ENCODE results near the gene PTPRA. TPM values are rescaled to one million over a fixed set of nuclear protein-coding genes. Genes with fewer than 3 reads are reported as not detected.

Gene PTPRA
- total RNA-seq, 1 donor from 2014 or later = 54.3 TPM

DNA sequence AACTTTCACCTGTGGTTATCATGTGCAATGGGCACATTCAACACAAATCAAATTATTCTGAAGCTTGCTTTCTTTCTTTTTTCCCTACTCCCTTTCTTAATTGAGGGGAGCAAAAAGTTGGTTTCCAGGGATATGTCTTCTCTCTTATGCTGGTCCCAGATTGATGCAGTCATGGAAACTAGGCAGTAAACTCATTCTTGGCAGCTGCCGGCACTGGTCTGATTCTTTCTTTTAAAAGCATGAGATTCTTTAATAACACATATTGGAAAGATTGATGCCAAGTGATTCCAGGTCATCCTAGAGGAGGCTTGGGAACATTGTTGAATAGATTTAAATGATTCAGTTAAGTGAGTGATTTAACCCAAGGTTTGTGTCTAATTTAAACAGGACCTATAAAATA, 29.0 kb downstream of the PTPRA start:
- Mint-ChIP-seq H3K4me1 (ENCODE audit: low read depth) (peaks cover 13% of the 10 kb centered on the region), H3K4me3 (ENCODE audit: unreplicated experiment) (no peak overlapping the region), H3K27me3 (ENCODE audit: low read depth) (no peaks in the 10 kb centered on the region), H3K36me3 (ENCODE audit: low read depth) (no peaks in the 10 kb centered on the region), H3K9me3 (ENCODE audit: low read depth) (no peaks in the 10 kb centered on the region), H3K27ac (ENCODE audit: unreplicated experiment) (no peak overlapping the region)
- DNase-seq (ENCODE audit: low spot score) = no peak
- TF ChIP-seq, protein P1, sequence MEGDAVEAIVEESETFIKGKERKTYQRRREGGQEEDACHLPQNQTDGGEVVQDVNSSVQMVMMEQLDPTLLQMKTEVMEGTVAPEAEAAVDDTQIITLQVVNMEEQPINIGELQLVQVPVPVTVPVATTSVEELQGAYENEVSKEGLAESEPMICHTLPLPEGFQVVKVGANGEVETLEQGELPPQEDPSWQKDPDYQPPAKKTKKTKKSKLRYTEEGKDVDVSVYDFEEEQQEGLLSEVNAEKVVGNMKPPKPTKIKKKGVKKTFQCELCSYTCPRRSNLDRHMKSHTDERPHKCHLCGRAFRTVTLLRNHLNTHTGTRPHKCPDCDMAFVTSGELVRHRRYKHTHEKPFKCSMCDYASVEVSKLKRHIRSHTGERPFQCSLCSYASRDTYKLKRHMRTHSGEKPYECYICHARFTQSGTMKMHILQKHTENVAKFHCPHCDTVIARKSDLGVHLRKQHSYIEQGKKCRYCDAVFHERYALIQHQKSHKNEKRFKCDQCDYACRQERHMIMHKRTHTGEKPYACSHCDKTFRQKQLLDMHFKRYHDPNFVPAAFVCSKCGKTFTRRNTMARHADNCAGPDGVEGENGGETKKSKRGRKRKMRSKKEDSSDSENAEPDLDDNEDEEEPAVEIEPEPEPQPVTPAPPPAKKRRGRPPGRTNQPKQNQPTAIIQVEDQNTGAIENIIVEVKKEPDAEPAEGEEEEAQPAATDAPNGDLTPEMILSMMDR (IDR thresholded peaks at IDR 0.05) = no peak

DNA sequence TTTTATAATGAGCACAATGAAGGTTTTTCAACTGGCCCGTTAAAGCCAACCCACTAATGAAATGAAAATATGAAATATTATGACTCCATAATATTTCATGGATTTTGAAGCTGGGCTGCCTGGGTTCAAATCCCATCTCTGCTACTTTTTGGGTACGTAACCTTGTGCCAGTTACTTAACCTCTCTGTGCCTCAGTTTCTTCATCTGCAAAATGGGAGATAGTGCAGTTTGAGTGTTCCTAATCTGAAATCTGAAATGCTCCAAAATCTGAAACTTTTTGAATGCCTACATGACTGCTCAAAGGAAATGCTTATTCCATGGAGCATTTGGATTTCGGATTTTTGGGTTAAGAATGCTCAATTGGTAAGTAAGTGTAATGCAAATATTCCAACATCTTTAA, 29.5 kb downstream of the PTPRA start:
- H3K27me3 Mint-ChIP-seq (ENCODE audit: low read depth) = no peaks in the 10 kb centered on the region

DNA sequence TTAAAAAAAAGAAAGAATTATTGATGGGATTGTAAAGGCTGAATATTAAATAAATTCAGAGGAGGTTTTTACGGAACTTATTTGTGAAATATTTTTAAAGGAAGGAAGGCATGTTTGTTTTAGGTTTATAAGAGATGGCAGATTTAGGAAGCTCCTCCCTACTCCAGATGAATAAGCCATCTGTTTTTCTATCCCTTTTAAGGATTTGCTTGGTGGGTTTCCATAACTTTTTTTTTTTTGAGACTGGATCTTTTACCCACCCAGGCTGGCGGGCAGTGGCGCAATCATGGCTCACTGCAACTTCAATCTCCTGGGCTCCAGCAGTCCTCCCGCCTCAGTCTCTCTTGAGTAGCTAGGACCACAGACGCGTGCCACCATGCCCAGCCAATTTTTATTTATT, 30.4 kb downstream of the PTPRA start:
- TF ChIP-seq, protein P1 (IDR thresholded peaks at IDR 0.05) = no peak
- Mint-ChIP-seq H3K4me3 (ENCODE audit: unreplicated experiment) (no peak overlapping the region), H3K27ac (ENCODE audit: unreplicated experiment) (no peak overlapping the region), H3K9me3 (ENCODE audit: low read depth) (no peaks in the 10 kb centered on the region), H3K36me3 (ENCODE audit: low read depth) (no peaks in the 10 kb centered on the region), H3K4me1 (ENCODE audit: low read depth) (peaks cover 19% of the 10 kb centered on the region), H3K27me3 (ENCODE audit: low read depth) (no peaks in the 10 kb centered on the region)
- DNase-seq (ENCODE audit: low spot score) = no peak

More for the DNA sequence above, 29.5 kb downstream of the PTPRA start:
- H3K27ac Mint-ChIP-seq (ENCODE audit: unreplicated experiment) = no peak overlapping the region
- no peaks in the 10 kb centered on the region for H3K9me3 Mint-ChIP-seq (ENCODE audit: low read depth)
- no peak for DNase-seq (ENCODE audit: low spot score)
- peaks cover 16% of the 10 kb centered on the region for H3K4me1 Mint-ChIP-seq (ENCODE audit: low read depth)
- no peak overlapping the region for H3K4me3 Mint-ChIP-seq (ENCODE audit: unreplicated experiment)
- TF ChIP-seq, protein P1 (IDR thresholded peaks at IDR 0.05) = no peak
- H3K36me3 Mint-ChIP-seq (ENCODE audit: low read depth) = no peaks in the 10 kb centered on the region

DNA sequence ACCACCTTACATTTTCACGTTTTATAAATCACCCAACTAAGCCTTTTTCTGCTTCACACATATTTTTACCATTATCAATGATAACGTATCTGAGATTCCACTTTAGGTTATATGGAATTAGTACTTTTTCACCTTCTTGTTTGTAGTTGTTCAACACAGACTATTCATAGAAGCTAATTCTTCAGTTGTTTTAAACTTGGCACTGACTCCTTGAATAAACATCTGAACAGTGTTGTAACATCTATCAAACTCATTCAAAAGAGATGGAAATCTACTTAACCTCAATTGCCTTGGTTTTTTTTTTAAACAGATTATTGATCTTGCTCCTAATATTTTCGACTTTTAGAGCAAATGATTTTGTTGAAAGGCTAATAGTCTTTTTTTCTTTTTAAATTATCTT, 34.2 kb downstream of the PTPRA start:
- H3K36me3 Mint-ChIP-seq (ENCODE audit: low read depth) = no peaks in the 10 kb centered on the region
- TF ChIP-seq, protein P1 (IDR thresholded peaks at IDR 0.05) = no peak
- H3K27ac Mint-ChIP-seq (ENCODE audit: unreplicated experiment) = no peak overlapping the region
- no peak overlapping the region for H3K4me3 Mint-ChIP-seq (ENCODE audit: unreplicated experiment)
- peaks cover 9% of the 10 kb centered on the region for H3K4me1 Mint-ChIP-seq (ENCODE audit: low read depth)
- no peaks in the 10 kb centered on the region for H3K9me3 Mint-ChIP-seq (ENCODE audit: low read depth)
- no peaks in the 10 kb centered on the region for H3K27me3 Mint-ChIP-seq (ENCODE audit: low read depth)
- DNase-seq (ENCODE audit: low spot score) = no peak

DNA sequence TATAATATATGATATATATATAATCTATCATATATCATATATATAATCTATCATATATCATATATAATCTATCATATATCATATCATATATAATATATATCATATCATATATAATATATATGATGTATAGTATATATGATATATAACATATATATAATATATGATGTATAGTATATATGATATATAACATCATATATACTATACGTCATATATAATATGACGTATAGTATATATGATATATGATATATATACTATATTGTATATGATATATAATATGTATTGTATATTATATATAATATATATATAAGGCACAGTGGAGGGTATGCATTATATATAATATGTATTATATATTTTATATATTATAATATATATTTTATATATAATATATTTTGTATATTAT, 36.7 kb downstream of the PTPRA start:
- no peak overlapping the region for H3K27ac Mint-ChIP-seq (ENCODE audit: unreplicated experiment)
- H3K4me3 Mint-ChIP-seq (ENCODE audit: unreplicated experiment) = no peak overlapping the region
- H3K4me1 Mint-ChIP-seq (ENCODE audit: low read depth) = peaks cover 9% of the 10 kb centered on the region
- H3K27me3 Mint-ChIP-seq (ENCODE audit: low read depth) = no peaks in the 10 kb centered on the region
- no peaks in the 10 kb centered on the region for H3K36me3 Mint-ChIP-seq (ENCODE audit: low read depth)
- DNase-seq (ENCODE audit: low spot score) = no peak
- H3K9me3 Mint-ChIP-seq (ENCODE audit: low read depth) = no peaks in the 10 kb centered on the region
- TF ChIP-seq, protein P1 (IDR thresholded peaks at IDR 0.05) = no peak
